OCI-LY7 (cell line): ENCODE data around the gene TAMALIN.

Experiments used
- EZH2phosphoT487 ChIP-seq: fragments of 200-600 bp; sonication (generic); IDR thresholded peaks from 2 replicates; pipeline ENCODE4 v1.6.1; 2018; ENCODE audit warnings: low read depth, borderline replicate concordance, mild to moderate bottlenecking, mixed run types, antibody characterized with exemption, low read length, moderate library complexity, mixed read lengths
- TF ChIP-seq, protein P1 (sequence below): fragments of 200-600 bp; sonication (generic); conservative IDR thresholded peaks from 2 replicates; pipeline ENCODE4 v1.5.1; 2014; ENCODE audit warnings: mild to moderate bottlenecking, antibody characterized with exemption, low read length, moderate library complexity, mixed read lengths

DNA sequence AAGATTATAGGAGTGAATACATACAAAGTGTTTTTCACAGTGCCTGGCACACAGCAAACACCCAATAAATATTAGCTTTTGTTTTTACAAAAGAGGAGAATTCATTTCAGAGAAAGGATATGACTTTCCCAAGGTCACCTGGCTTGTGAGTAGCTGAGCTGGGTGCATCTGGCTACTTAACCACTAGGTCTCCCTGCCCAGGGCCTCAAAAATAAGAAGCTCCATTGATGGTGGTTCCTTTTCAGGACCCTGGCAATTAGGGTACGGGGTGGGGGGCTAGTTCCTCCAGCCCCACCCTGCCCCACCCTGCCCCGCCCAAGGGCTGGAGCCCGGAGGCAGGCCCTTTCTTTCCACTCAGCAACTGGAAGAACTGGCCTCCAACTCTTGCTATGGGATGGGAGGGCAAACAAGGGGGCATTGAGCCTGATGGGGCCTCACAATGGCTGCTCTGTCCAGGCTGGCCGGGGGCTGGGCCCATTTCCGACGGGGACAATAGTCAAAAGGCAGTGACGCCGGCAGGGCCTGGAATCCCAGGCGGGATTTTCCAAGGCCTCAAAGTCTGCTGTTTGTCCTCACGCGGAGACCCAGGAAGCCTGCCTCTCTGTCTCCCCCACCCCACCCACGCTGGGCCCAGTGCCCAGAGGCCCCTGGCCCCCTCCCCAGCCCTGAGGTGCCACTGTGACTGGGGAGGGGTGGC is 54.9 kb downstream of the TAMALIN start:
- TF ChIP-seq, protein P1, sequence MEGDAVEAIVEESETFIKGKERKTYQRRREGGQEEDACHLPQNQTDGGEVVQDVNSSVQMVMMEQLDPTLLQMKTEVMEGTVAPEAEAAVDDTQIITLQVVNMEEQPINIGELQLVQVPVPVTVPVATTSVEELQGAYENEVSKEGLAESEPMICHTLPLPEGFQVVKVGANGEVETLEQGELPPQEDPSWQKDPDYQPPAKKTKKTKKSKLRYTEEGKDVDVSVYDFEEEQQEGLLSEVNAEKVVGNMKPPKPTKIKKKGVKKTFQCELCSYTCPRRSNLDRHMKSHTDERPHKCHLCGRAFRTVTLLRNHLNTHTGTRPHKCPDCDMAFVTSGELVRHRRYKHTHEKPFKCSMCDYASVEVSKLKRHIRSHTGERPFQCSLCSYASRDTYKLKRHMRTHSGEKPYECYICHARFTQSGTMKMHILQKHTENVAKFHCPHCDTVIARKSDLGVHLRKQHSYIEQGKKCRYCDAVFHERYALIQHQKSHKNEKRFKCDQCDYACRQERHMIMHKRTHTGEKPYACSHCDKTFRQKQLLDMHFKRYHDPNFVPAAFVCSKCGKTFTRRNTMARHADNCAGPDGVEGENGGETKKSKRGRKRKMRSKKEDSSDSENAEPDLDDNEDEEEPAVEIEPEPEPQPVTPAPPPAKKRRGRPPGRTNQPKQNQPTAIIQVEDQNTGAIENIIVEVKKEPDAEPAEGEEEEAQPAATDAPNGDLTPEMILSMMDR, result no peak
- TF ChIP-seq EZH2phosphoT487, result no peak
